ENCODE results near the gene CHEK1.

Gene CHEK1

DNA sequence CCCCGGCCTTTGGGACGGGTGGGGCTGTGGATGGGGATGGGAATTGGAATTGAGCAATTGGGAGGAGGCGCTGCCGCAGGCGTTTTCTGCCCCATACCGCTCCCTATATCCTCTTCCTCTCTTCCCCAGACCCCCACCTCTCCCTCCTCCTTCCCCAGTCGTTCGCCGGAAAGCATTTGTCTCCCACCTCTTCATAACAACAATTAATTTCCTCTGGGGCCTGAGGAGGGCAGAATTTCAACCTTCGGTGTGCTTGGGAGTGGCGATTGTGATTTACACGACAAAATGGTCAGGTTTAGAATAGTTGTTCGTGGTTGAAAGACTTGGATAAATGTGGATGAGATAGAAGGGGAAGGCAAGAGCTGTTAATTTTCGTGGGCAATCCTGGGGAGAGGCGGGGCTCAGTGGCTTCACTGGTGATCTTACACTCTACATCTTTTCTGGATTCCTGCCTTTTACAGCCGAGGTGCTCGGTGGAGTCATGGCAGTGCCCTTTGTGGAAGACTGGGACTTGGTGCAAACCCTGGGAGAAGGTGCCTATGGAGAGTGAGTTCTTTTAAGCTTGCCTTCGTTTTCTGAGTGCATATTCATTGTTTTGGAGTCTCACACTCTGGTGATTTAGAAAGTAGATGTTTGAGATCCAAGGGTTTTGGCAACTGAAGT is 1.5 kb downstream of the CHEK1 start:
- DNase-seq: no peak

- DNase-seq: no peak
These were observed 2.4 kb downstream of the CHEK1 start for GRCh38 chr11:125627236-125627910.

DNA sequence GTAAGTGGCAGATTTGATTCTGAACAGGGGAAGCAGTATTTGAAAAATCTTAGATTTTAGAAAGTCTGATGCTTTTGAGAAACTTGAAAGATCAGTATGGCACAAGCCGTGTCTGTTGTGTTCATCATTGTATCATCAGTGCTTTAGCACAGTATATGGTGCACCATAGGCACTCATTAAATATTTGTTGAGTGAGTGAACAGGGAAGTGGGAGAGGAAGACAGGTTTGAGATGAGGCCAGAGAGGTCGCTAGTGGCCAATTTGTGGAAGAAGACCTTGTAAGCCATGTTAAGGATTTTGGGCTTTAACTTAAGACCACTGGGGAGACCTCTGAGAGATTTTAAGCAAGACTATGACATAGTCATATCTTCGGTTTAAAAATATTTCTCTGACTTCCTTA is 12.9 kb downstream of the CHEK1 start:
- DNase-seq: no peak

GRCh38 chr11:125638315-125638714 is 13.4 kb downstream of the CHEK1 start:
- DNase-seq: no peak

DNA sequence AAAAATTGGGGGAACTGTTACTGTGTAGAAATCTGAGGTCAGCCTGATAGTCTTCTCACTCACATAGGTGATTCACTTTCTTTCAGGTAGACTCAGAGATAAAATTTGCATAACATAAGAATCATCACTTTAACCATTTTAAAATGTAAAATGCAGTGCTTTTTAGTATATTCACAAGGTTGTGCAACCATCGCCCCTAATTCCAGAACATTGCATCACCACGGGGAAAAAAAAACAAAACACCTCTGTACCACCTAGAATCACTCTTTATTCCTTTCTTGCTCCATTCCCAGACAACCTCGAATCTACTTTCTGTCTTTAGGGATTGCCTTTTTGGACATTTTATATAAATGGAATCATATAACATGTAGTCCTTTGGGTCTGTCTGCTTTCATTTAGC is 20.9 kb downstream of the CHEK1 start:
- DNase-seq: no peak

DNA sequence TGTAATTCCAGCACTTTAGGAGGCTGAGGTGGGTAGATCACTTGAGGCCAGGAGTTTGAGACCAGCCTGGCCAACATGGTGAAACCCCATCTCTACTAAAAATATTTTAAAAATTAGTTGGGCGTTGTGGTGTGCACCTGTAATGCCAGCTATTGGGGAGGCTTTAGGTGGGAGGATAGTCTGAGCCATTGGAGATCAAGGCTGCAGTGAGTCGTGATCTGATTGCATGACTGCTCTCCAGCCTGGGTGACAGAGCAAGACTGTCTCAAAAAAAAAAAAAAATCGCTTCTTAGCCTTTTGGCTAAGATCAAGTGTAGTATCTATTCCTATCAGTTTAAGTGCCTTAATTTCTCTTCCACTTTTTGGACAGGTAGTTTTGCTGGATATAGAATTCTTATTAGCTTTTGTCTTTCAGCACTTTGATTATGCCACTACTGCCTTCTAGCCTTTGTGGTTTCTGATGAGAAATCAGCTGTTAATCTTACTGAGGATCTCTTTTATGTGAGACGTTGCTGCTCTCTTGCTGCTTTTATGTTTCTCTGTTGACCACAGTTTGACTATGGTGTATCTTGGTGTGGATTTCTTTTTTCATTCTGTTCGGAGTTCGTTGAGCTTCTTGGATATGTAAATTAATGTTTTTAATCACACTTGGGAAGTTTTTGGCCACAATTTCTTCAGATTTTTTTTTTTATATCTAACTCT is 24.7 kb downstream of the CHEK1 start:
- no peak for DNase-seq

GRCh38 chr11:125662689-125663088 is 37.7 kb downstream of the CHEK1 start:
- DNase-seq: no peak

GRCh38 chr11:125663910-125664309 is 38.9 kb downstream of the CHEK1 start:
- DNase-seq: no peak

DNA sequence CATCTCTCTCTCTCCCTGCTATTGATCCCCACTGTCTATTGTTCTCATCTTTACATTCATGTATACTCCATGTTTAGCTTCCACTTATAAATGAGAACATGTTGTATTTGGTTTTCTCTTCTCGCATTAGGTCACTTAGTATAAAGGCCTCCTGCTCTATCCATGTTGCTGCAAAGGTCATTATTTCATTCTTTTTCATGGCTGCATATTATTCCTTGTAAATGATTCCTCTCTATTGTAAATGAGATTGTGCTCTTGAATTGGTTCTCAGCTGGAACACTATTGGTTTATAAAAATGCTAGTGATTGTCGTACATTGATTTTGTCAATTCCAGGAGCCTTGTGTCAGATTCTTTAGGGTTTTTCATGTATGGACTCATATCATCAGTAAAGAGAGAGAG is 42.2 kb downstream of the CHEK1 start:
- DNase-seq: no peak

DNA sequence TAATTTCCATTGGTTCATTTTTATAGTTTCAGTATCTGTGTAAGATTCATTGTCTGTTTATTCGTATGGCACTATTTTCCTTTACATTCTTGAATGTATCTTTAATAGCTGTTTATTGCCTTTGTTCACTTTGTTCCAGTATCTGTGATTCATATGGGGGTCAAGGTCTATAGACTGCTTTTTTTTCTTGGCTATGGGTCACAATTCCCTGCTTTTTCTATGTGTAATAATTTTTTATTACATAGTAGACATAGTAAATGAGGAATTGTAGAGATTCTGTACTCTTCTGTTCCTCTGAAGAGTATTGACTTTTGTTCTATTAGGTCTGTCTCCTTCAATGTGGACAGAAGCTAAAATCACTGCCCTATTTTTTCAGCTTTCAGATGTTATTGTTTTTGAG is 45.2 kb downstream of the CHEK1 start:
- DNase-seq: no peak

DNA sequence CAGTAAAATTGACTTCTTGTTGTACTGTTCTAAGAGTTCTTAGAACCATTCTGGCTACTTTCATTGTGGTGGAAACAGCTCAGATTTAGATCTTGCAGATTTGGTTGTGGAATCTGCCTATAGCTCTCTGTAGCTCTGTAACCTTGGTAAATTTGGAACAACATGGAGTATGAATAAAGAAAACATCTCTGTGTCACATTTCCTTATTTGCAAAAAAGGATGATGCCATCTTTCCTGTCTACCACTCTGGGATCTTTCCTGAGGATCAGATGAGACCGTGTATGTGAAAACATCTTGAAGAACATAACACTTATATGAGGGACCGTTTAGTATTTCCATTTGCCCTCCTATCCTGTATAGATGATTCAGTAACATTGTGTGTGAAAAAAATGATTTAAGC is 46.6 kb downstream of the CHEK1 start:
- DNase-seq: no peak

DNA sequence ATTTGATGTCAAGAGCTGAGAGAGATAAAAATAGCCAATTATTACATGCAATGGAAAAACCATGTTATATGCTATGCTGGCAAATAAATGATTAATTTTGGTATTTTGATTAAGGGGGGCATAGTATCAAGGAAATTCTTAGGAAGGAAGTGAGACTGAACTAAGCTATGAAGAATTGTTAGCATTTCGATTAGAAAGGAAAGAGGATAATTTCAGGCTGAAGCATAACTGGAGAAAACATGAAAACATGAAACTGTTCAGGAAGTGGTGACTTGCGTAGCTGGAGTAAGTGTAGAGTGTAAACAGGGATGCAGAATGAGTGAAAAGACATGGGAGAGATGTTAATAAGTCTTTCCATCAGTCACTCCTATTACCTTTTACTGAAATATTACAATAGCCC is 49.2 kb downstream of the CHEK1 start:
- DNase-seq: no peak

GRCh38 chr11:125675196-125675595 is 50.2 kb downstream of the CHEK1 start:
- no peak for DNase-seq

GRCh38 chr11:125679397-125679796 is 54.4 kb downstream of the CHEK1 start:
- DNase-seq: no peak

DNA sequence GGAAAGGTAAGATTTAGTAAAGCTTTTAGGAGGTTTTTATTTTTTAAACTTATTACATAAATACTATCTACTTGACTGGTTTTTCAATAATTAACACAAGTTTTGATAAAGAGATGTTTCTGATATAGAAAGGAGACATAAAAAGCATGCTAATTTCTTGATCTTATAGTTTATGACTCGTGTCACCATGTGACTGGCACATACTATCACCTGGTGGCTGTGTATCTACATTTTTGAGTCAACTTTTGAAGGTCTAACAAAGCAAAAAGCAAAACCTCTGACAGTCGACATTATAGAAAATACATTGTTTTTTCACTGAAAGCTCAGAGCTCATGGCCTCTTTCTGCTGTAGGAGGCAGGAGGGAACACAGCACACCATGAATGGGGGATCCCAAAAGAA is 54.9 kb downstream of the CHEK1 start:
- DNase-seq: no peak

DNA sequence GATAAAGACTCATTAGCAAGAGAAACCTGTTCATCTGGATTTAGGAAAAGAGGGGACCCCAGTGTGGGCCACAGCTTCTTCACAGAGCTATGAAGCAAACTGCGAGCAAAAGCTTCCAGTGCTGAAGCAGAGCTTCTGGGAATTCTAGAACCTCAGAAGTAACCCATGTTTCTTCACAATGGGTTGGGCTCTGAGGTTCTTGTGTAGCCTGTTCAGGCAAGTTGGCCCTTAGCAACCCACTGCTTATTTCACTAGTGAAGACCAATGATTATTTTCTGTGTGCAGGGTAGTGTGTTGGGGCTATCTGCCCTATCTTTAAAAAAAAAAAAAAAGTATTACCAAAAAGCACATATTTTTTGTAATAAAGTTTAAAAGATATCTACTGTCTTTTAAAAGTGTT is 55.8 kb downstream of the CHEK1 start, which contains the start of gene ACRV1:
ACRV1 (minus strand) TSS at position 101 of the 400 bp plus-strand sequence; CDS start at position 34, 67 bp downstream.
- no peak for DNase-seq

- DNase-seq: no peak
These were observed 60.3 kb downstream of the CHEK1 start for GRCh38 chr11:125685228-125685627.

DNA sequence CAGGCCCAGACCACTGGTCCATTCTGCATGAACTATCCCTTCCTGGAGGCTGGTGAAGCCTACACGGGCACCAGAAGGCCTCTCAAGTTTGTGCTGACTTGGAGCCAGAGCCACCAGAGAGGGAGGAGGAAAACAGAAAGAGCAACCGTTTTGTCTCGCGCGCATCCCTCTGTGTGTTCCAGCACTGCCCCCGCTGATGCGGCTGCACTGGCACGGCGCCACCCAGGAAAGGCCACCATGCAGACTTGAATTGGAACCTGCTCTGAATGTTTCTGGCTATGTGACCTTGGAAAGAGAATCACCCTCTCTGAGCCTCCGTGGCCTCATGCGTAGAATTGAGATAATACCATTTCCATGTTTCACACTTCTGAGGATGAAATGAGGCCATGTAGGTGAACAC is 63.1 kb downstream of the CHEK1 start:
- DNase-seq: no peak

- no peak for DNase-seq
These were observed 63.7 kb downstream of the CHEK1 start for GRCh38 chr11:125688632-125689031.

DNA sequence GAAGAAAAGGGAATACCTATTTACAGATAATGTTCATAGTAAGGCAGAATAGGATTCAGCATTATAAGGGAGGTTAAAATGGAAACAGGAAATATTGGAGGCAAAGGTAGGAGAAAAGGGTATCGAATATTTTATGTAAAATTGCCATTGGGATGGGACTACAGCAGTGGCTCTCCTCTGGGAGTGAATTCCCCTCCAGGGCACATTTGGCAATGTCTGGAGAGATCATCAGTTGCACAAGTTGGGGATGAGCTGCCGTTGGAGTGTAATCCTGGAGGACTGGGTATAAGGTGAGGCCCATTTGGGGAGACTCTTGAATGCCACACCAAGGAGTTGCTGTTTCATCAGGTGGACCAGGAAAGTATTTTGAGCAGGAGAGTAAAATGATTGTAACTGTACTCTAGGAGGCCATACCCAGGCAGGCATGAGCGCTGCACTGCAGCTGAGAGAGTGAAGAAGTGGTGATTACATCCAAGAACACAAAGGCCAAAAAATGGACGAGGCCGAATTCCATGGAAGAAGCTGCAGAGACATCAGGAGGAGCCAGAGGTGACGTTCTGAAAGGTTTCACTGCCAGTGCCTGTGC is 64.4 kb downstream of the CHEK1 start:
- no peak for DNase-seq

DNA sequence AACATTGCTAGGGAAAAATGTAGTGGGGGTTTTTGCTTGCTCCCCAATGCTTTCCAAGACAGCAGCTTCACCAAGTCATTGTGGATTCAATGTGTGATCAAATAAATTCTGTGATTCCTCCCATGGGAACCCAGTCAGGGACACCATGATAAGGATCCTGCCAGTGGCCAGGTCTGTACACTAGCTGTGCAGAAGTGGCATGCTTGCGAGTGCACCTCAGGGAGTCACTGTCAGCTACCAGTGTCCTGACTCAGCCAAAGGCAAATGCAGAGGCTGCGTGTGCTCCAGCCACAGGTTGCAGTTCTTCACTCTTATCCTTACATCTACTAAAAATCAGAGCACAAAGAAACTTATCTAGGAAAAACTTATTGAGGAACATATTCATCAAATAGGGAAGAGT is 65.0 kb downstream of the CHEK1 start:
- DNase-seq: no peak

GRCh38 chr11:125692887-125693286 is 67.9 kb downstream of the CHEK1 start:
- no peak for DNase-seq

GRCh38 chr11:125694951-125695350 is 70.0 kb downstream of the CHEK1 start:
- DNase-seq: no peak

Measured in right hindlimb (tissue), 1 donor.